Right lobe of liver (tissue), 4 donors: ENCODE measurements around the gene MUC5B.

Source experiments
- CTCF ChIP-seq, 4 donors: fragments of 200-600 bp in 3 of 4; fragments of 450-650 bp in 1 of 4; IDR thresholded peaks; one replicate each; pipeline versions ENCODE4 v1.5.1 to v1.8.0; 2016 to 2022; ENCODE audit warnings: antibody characterized with exemption in 4 of 4, mild to moderate bottlenecking in 2 of 4
- POLR2A ChIP-seq: fragments of 450-650 bp; IDR thresholded peaks from one replicate; pipeline ENCODE4 v1.6.1; 2017; ENCODE audit warnings: antibody characterized with exemption, mild to moderate bottlenecking
- donor health status: DM: no; HTN: no; CAD: no.
- donor health status: DM: no; HTN: no; CAD: no.
- donor health status: DM: no; HTN: yes; CAD: no.

DNA sequence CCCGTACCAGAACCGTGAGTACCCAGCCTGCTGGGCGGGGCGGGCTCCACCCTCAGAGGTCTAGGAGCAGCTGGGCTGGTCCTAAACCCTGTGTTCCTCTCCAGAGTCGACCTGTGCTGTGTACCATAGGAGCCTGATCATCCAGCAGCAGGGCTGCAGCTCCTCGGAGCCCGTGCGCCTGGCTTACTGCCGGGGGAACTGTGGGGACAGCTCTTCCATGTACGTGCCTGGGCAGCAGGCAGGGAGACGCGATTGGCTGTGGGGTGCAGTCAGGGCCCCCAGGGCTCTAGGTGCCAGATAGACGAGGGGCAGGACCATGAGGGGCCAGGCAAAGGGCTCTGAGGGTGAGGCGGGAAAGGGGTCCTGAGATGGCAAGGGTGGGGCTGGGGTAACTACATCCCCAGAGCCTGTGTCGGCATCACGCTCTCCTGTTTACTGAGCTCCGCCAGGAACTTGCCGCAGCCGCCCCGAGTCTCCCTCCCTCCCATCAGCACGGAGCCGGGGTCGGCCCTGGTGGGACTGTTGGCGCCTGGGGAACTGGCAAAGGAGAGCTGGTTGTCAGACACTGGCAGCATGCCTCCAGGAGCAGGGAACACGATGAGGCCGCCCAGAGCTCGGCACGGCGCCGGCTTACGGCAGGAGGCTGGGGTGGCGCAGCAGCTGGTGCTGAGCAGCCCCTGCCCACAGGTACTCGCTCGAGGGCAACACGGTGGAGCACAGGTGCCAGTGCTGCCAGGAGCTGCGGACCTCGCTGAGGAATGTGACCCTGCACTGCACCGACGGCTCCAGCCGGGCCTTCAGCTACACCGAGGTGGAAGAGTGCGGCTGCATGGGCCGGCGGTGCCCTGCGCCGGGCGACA lies 22.9 kb upstream of the MUC5B start:
- TF ChIP-seq CTCF (IDR thresholded peaks at IDR 0.05) = no peak
- TF ChIP-seq POLR2A = no peak
